NCI-H2107 treated with DMSO at 0.1 percent for 48 hours (cell line): Measurements from ENCODE around the gene FARSA.
"Not testable (repeated sequence)": the region's sequence is repeated elsewhere in the genome, so short reads cannot be mapped to it uniquely, and the experiment has no call there.

Experiments used
- DNase-seq: peaks from one replicate; lab custom pipeline; 2025; ENCODE audit not compliant: unreplicated experiment; lab: John Stamatoyannopoulos, UW

Gene FARSA

GRCh38 chr19:12933287-12934072 lies at the start of gene FARSA:
Gene FARSA, minus strand, starts transcription at chr19:12933711. Its CDS starts 15 bp downstream, at chr19:12933696.
- peak; percentile 79 for DNase-seq

- DNase-seq: no peak
These were observed 49.6 kb upstream of the FARSA start for GRCh38 chr19:12983091-12983490.

- DNase-seq: no peak
These were observed 49.1 kb upstream of the FARSA start for GRCh38 chr19:12982648-12983047.

- no peak for DNase-seq
These were observed 46.5 kb upstream of the FARSA start for GRCh38 chr19:12979974-12980373.

GRCh38 chr19:12976109-12976508 lies 42.6 kb upstream of the FARSA start:
- not testable (repeated sequence) for DNase-seq

- DNase-seq: no peak
These were observed 41.8 kb upstream of the FARSA start for GRCh38 chr19:12975221-12975741.

GRCh38 chr19:12974301-12975220 lies 41.0 kb upstream of the FARSA start:
- DNase-seq: no peak

GRCh38 chr19:12973236-12973635 lies 39.7 kb upstream of the FARSA start:
- DNase-seq: no peak

GRCh38 chr19:12970070-12970820 lies 36.7 kb upstream of the FARSA start:
- DNase-seq: no peak

- no peak for DNase-seq
These were observed 35.9 kb upstream of the FARSA start, which contains the start of gene DAND5 for GRCh38 chr19:12969292-12969988. Gene DAND5, plus strand, starts transcription at chr19:12969576. Its CDS starts 85 bp downstream, at chr19:12969661.

- DNase-seq: no peak
These were observed 34.4 kb upstream of the FARSA start for GRCh38 chr19:12967907-12968306.

GRCh38 chr19:12965812-12966135 lies 32.3 kb upstream of the FARSA start:
- DNase-seq: no peak

GRCh38 chr19:12965017-12965811 lies 31.7 kb upstream of the FARSA start:
- DNase-seq: peak; percentile 68

- no peak for DNase-seq
These were observed 26.0 kb upstream of the FARSA start for GRCh38 chr19:12959481-12959880.

GRCh38 chr19:12957389-12957952 lies 24.0 kb upstream of the FARSA start:
- not testable (repeated sequence) for DNase-seq

- no peak for DNase-seq
These were observed 23.2 kb upstream of the FARSA start, which contains the start of gene GADD45GIP1 for GRCh38 chr19:12956446-12957388. Gene GADD45GIP1, minus strand, starts transcription at chr19:12957223. Its CDS starts 11 bp downstream, at chr19:12957212.

- no peak for DNase-seq
These were observed 22.5 kb upstream of the FARSA start for GRCh38 chr19:12955996-12956395.

- DNase-seq: not testable (repeated sequence)
These were observed 22.1 kb upstream of the FARSA start for GRCh38 chr19:12955575-12955974.
